Small intestine (tissue), 7 donors: ENCODE results near the gene PPP1R13B. TPM values are rescaled to one million over a fixed set of nuclear protein-coding genes. Genes with fewer than 3 reads are reported as not detected.
"Not testable (repeated sequence)": the region's sequence is repeated elsewhere in the genome, so short reads cannot be mapped to it uniquely, and the experiment has no call there.

Experiments
- DNase-seq, 2 donors: peaks; one replicate each; pipeline versions ENCODE4 v3.0.0 to v3.0.0-alpha.2; 2013
- FAIRE-seq: peaks from 2 replicates; lab custom pipeline; 2012; peaks lifted over from hg19 to GRCh38; lab: Jason Lieb, UNC
- H3K27ac ChIP-seq, 3 donors: one replicate each; pipeline ENCODE4 v1.5.1; 2013; ENCODE audit warnings: low read length in 2 of 3, mild to moderate bottlenecking in 2 of 3, control low read depth in 1 of 3, inconsistent platforms in 1 of 3, low read depth in 1 of 3, moderate library complexity in 1 of 3
- H3K27me3 ChIP-seq, 3 donors: one replicate each; pipeline ENCODE4 v1.6.1; 2013; ENCODE audit warnings: low read length in 3 of 3, inconsistent platforms in 1 of 3; ENCODE audit not compliant: control insufficient read depth in 3 of 3, insufficient read depth in 3 of 3
- H3K36me3 ChIP-seq, 3 donors: one replicate each; pipeline ENCODE4 v1.6.1; 2013; ENCODE audit warnings: low read length in 3 of 3, inconsistent platforms in 1 of 3, low read depth in 1 of 3, mild to moderate bottlenecking in 1 of 3, moderate library complexity in 1 of 3; ENCODE audit not compliant: control insufficient read depth in 3 of 3, insufficient read depth in 2 of 3
- H3K4me1 ChIP-seq, 3 donors: one replicate each; pipeline ENCODE4 v1.6.1; 2013; ENCODE audit warnings: low read length in 2 of 3, inconsistent platforms in 1 of 3, low read depth in 1 of 3, mild to moderate bottlenecking in 1 of 3, moderate library complexity in 1 of 3; ENCODE audit not compliant: control insufficient read depth in 3 of 3, insufficient read depth in 2 of 3
- H3K4me3 ChIP-seq, 3 donors: one replicate each; pipeline ENCODE4 v1.5.1; 2013; ENCODE audit warnings: low read length in 3 of 3, control low read depth in 1 of 3, inconsistent platforms in 1 of 3, low read depth in 1 of 3, mild to moderate bottlenecking in 1 of 3, moderate library complexity in 1 of 3
- H3K9me3 ChIP-seq, 2 donors: one replicate each; pipeline ENCODE4 v1.6.1; 2013; ENCODE audit warnings: low read depth in 1 of 2, low read length in 1 of 2; ENCODE audit not compliant: control insufficient read depth in 2 of 2, insufficient read depth in 1 of 2
- WGBS, 3 donors: extraction: QIAGEN DNeasy Blood & Tissue Kit; methylation state at CpG; one replicate each; pipeline ENCODE4 v1.1.7; 2013; 5-methylcytosine and 5-hydroxymethylcytosine counted together
- polyA plus RNA-seq, 4 donors: library from polyadenylated mRNA; stranded (reverse) in 3 of 4; unstranded in 1 of 4; fragments of 200-250 nt in 3 of 4; fragments of 120-200 nt in 1 of 4; gene quantifications; one replicate each; pipeline versions ENCODE4 v1.2.1 to v1.2.3, GENCODE V29; 2013
- donor health status: healthy with polysubstance abuse.
- donor health status: control.
- donor health status: control.
- donor health status: Bipolar disorder and iron deficiency.
- donor health status: healthy.

The PPP1R13B gene
- polyA plus RNA-seq, 4 donors = 17.8 to 28.1 (median 23.3) TPM

- not testable (repeated sequence) for H3K4me1 ChIP-seq, DNase-seq, H3K4me3 ChIP-seq, H3K9me3 ChIP-seq, H3K27ac ChIP-seq, H3K27me3 ChIP-seq, FAIRE-seq
- H3K36me3 ChIP-seq = peaks cover 6 to 28% (median 6%) of the 10 kb centered on the region in 3 donors
Measured at GRCh38 chr14:103793192-103793591, 54.2 kb downstream of the PPP1R13B start.

GRCh38 chr14:103788086-103788485 is 59.3 kb downstream of the PPP1R13B start:
- no peaks in the 10 kb centered on the region for H3K9me3 ChIP-seq
- no peak overlapping the region for H3K4me3 ChIP-seq
- FAIRE-seq (no peak), DNase-seq (no peak)
- WGBS, 3 donors = 89 to 91% (median 90%) methylated on average over 1 of the region's 1 CpG
- no peak overlapping the region for H3K27ac ChIP-seq
- H3K4me1 ChIP-seq = no peaks in the 10 kb centered on the region
- H3K27me3 ChIP-seq = no peaks in the 10 kb centered on the region
- H3K36me3 ChIP-seq = peaks cover 3 to 34% (median 6%) of the 10 kb centered on the region in 3 donors

GRCh38 chr14:103782376-103782775 is 65.0 kb downstream of the PPP1R13B start:
- WGBS, 3 donors = 60 to 84% (median 77%) methylated on average over 2 of the region's 2 CpGs
- Histone ChIP-seq H3K36me3 (peaks cover 0 to 37% (median 8%) of the 10 kb centered on the region in 3 donors), H3K4me3 (no peak overlapping the region), H3K27me3 (no peaks in the 10 kb centered on the region), H3K9me3 (no peaks in the 10 kb centered on the region), H3K4me1 (no peaks in the 10 kb centered on the region), H3K27ac (no peak overlapping the region)
- FAIRE-seq = no peak
- no peak for DNase-seq

GRCh38 chr14:103776319-103776718 is 71.1 kb downstream of the PPP1R13B start:
- FAIRE-seq = not testable (repeated sequence)

GRCh38 chr14:103775506-103775905 is 71.9 kb downstream of the PPP1R13B start:
- H3K27ac ChIP-seq = no peak overlapping the region
- H3K9me3 ChIP-seq = no peaks in the 10 kb centered on the region
- FAIRE-seq (no peak), DNase-seq (no peak)
- H3K4me1 ChIP-seq = no peaks in the 10 kb centered on the region
- WGBS, 3 donors = 96 to 97% (median 97%) methylated on average over 7 of the region's 7 CpGs
- no peak overlapping the region for H3K4me3 ChIP-seq
- no peaks in the 10 kb centered on the region for H3K27me3 ChIP-seq
- peaks cover 4 to 28% (median 9%) of the 10 kb centered on the region in 3 donors for H3K36me3 ChIP-seq

More at GRCh38 chr14:103776319-103776718, 71.1 kb downstream of the PPP1R13B start:
- H3K4me3 ChIP-seq, H3K9me3 ChIP-seq, H3K27ac ChIP-seq, H3K4me1 ChIP-seq, DNase-seq, H3K27me3 ChIP-seq: not testable (repeated sequence)
- H3K36me3 ChIP-seq = peaks cover 4 to 30% (median 9%) of the 10 kb centered on the region in 3 donors
- 93 to 96% (median 93%) methylated on average over 6 of the region's 6 CpGs for WGBS, 3 donors

GRCh38 chr14:103773521-103773920 is 73.9 kb downstream of the PPP1R13B start:
- peaks cover 4 to 18% (median 9%) of the 10 kb centered on the region in 3 donors for H3K36me3 ChIP-seq
- no peak overlapping the region for H3K27ac ChIP-seq
- no peak overlapping the region for H3K4me3 ChIP-seq
- H3K27me3 ChIP-seq = no peaks in the 10 kb centered on the region
- 89 to 95% (median 89%) methylated on average over 2 of the region's 2 CpGs for WGBS, 3 donors
- H3K9me3 ChIP-seq = no peaks in the 10 kb centered on the region
- no peak for FAIRE-seq
- no peaks in the 10 kb centered on the region for H3K4me1 ChIP-seq
- DNase-seq = no peak

GRCh38 chr14:103772078-103772712 is 75.2 kb downstream of the PPP1R13B start:
- WGBS, 3 donors = 63 to 72% (median 69%) methylated on average over 1 of the region's 1 CpG
- no peak overlapping the region for H3K4me3 ChIP-seq

GRCh38 chr14:103770902-103771301 is 76.5 kb downstream of the PPP1R13B start:
- Histone ChIP-seq H3K4me3 (no peak overlapping the region), H3K9me3 (no peaks in the 10 kb centered on the region), H3K36me3 (peaks cover 4 to 9% (median 4%) of the 10 kb centered on the region in 3 donors), H3K27ac (no peak overlapping the region), H3K27me3 (no peaks in the 10 kb centered on the region), H3K4me1 (no peaks in the 10 kb centered on the region)
- no peak for FAIRE-seq
- WGBS, 3 donors = 77 to 93% (median 77%) methylated on average over 4 of the region's 4 CpGs
- no peak for DNase-seq

More at GRCh38 chr14:103772078-103772712, 75.2 kb downstream of the PPP1R13B start:
- Histone ChIP-seq H3K27ac (no peak overlapping the region), H3K9me3 (no peaks in the 10 kb centered on the region), H3K4me1 (no peaks in the 10 kb centered on the region), H3K27me3 (no peaks in the 10 kb centered on the region), H3K36me3 (peaks cover 4 to 10% (median 5%) of the 10 kb centered on the region in 3 donors)
- FAIRE-seq = no peak
- DNase-seq = no peak
